NCI-H2227 (cell line): ENCODE data around the gene VPS35.
A peak's percentile ranks its signal among the peaks of the same experiment; 100 is the strongest.

ENCODE experiments used
- DNase-seq: peaks from one replicate; lab custom pipeline; 2025; ENCODE audit not compliant: unreplicated experiment; lab: John Stamatoyannopoulos, UW

The VPS35 gene

GRCh38 chr16:46688654-46689364 lies at the start of gene VPS35:
TSS of gene VPS35 (minus strand) at chr16:46689178. CDS start at chr16:46689133, 45 bp downstream.
- DNase-seq, result peak; percentile 96

GRCh38 chr16:46737621-46738214 lies 48.7 kb upstream of the VPS35 start:
- DNase-seq, result no peak

DNA sequence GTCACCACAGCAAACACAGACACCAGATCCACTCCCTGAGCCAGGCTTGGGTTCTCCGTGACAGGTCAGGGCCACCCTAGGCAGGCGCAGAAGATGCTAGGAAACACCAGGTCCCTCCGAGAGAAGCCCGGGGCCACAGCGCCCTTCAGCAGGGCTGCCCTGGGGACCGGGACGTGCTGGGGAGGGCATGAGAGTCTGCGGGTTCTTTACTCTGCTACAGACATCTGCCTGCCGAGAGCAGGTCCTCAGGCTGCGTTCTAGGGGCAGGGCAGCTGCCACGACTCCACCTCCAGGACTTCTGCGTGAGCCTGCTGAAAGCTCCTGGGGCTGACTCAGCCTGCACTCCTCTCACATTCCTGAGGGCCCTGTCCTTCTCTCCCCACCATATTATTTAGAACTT lies 47.7 kb upstream of the VPS35 start:
- no peak for DNase-seq

DNA sequence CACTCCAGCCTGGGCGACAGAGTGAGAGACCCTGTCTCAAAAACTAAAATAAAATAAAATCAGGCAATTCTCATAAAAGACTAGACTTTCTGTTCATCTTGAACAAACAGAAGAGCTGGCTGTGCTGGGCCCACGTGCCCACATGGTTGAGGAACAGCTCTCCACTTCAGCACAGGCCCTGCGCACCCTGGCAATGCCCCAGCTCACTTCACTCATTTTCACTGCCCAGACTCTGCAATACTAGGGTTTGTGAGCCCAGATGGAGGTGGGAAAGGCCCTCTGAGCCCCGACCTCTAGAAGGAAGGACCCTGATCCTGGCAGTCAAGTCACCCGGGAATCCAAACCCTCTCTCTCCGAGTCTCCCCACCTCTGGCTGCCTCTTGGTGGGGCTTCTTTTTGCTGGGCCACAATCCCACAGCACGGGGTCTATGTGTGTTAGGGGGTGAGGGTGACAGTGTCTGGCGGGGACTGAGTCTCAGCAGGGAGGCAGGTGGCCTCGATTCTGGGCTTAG lies 44.4 kb upstream of the VPS35 start:
- DNase-seq, result no peak

DNA sequence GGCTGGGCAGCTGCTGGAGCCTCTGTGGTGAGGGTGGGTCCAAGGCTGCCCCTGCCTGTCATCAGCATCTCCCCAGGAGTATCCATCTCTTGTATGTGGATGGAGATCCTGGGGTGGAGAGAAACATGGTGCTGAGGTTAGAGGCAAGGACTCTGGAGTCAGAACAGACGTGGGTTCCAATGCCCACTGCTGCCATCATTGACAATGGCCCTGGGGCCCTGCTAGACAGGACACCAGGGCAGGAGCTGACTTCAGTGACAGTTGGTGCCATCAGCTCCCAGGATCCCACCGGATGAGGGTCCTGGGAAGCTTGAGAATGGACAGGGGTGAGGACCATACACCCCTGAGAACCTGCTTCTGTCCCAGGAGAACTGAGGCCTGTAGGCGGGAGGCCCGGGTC lies 43.6 kb upstream of the VPS35 start:
- no peak for DNase-seq

- DNase-seq, result no peak
These were observed 42.9 kb upstream of the VPS35 start for GRCh38 chr16:46731691-46732555.

GRCh38 chr16:46730801-46731690 lies 42.1 kb upstream of the VPS35 start:
- no peak for DNase-seq

DNA sequence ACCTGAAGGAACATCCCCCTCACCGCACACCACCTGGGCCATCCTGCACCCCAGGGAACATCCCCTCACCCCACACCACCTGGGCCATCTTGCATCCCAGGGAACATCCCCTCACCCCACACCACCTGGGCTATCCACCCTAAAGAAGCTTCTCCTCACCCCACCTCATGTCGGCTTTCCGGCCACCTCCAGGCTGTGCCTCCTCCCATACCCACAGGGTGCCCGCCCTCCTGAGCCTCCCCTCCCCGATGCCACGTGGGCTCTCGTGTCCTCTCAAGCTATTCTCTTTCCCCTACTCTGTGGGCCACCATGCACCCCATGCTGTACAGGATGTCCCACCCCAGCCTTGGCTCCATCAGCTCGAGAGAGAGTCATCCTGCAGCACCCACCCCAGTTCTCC lies 41.1 kb upstream of the VPS35 start:
- DNase-seq, result no peak

DNA sequence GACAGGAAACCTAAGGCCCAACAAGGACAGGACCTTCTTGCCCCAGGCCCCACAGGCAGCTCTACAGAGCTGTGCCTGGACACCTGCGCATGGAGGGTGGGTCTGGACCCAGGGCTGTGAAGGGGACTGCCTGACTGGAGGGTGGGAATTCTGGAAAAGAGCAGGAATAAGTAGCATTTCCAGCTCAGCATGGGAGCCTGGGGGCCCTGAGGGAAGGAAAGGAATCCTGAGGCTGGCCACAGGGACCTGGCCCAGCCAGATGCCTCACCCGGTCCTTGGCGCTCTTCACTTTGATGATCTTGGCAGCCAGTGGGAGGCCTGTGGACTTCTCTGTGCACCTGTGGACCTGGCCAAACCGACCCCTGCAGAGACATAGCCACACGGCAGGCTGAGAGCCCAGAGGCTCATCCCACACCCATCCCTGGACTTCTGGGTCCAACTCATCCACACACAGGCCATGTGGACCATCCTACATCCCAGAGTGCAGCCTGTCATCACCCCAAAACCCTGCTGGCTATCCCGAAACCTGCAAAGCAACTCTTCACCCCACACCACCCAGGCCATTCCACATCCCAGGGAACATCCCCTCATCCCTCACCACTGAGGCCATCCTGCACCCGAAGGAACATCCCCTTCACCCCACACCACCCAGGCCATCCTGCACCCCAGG lies 40.5 kb upstream of the VPS35 start:
- DNase-seq, result no peak

- DNase-seq, result no peak
These were observed 39.8 kb upstream of the VPS35 start for GRCh38 chr16:46728806-46729205.

DNA sequence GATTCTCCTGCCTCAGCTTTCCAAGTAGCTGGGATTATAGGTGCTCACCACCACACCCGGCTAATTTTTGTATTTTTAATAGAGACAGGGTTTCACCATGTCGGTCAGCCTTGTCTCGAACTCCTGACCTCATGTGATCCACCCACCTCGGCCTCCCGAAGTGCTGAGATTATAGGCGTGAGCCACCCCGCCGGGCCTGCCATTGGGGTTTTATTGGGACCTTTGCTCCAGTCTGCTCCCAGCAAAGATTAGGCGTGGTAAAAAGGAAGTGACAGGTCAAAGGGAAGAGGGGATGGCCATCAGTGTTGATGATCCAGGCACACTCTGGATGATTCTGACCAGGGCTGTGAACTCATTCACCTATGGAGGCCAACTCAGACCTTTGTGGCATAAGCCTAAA lies 38.7 kb upstream of the VPS35 start:
- no peak for DNase-seq

DNA sequence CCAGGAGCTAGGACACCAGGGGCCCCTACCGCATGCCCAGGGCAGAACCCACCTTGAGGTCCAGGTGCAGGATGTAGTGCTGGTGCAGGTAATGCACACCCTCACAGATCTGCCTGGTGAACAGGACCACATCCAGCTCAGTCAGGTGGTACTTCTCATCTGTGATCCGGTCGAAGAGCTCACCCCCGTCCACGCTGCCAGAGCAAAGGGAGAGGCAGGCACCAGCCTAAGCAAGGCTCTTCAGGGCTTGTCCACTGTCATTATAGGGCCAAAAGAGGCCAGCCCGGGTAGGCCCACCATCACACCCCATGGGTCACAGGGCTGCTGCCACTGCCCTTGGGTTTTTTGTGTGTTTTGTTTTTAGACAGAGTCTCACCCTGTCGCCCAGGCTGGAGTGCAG lies 38.2 kb upstream of the VPS35 start:
- no peak for DNase-seq

GRCh38 chr16:46721885-46722284 lies 32.9 kb upstream of the VPS35 start:
- DNase-seq, result no peak

DNA sequence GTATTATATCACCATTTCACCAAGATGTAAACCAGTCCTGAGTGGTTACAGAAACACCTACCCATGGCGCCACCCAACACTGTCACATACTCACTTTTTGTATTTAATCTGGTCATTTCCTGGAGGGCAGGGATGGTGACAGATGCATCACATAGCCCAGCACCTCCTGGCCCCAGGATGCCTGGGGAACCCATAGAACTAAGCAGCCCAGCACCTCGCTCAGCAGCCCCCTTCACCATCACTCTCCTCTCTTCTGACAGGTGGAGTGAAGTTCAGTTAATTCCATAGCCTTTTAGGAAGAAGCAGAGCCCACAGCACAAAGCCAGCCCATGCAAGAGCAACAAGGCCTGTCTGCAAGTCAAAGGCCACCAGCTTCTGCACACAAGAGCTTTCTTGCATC lies 31.6 kb upstream of the VPS35 start:
- DNase-seq, result no peak

DNA sequence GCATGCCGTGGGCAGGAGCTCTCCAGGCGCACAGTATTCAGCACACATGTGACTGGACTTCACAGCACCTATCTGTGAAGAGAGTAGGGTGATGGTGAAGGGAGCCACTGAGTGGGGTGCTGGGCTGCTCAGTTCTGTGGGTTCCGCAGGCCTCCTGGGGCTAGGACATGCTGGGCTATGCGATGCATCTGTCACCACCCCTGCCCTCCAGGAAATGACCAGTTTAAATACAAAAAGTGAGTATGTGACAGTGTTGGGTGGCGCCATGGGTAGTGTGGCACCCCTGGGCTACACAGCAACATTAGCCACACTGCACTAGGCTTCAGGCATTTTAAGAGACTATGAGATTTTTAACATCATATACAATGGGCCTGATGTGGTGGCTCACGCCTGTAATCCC lies 30.6 kb upstream of the VPS35 start:
- no peak for DNase-seq

DNA sequence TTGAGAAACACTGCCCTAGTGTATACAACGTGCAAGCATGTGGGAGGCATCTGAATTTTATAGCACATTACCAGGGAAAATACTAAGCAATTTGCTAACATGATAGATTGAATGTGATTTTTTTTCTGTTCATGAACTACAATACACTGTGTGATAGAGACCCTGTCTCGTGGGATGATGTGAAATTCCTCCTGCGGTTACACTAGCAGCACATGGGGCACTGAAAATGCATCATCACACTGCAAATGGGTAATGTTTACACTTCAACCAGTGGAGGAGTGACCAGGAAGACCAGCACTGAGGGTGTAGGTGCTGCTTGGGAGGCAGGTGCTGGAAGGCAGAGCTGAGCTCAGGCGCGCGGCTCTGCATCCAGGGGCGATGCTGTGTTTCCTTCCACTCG lies 29.2 kb upstream of the VPS35 start:
- DNase-seq, result no peak

GRCh38 chr16:46717692-46718091 lies 28.7 kb upstream of the VPS35 start:
- DNase-seq, result no peak

- no peak for DNase-seq
These were observed 26.9 kb upstream of the VPS35 start for GRCh38 chr16:46715769-46716305.

- DNase-seq, result no peak
These were observed 26.0 kb upstream of the VPS35 start for GRCh38 chr16:46714797-46715591.
